ENCODE data around the gene BDNF. TPM values are rescaled to one million over a fixed set of nuclear protein-coding genes. Genes with fewer than 3 reads are reported as not detected.

BDNF gene
- total RNA-seq, 1 donor from 2014 or later: 1.6 TPM

DNA sequence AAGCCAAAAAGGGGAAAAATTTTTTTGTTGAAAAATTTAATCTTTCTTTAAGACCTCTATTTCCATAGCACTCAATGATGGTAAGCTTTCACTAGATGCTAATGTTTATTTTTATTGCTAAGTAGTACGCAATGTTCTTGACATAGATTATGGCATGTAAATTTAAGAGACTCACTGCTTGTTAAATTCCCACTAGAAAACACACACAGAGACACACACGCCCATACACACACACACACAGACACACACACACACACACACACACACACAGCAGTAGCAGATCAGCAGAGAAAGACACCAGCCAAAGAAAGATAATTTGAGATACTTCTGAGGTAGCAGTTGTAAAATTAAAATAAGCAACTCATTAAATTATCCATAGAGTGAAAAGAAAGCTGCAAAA, 16.0 kb upstream of the BDNF start:
- H3K4me1 ChIP-seq: peaks cover 6% of the 10 kb centered on the region
- H4K20me1 ChIP-seq (ENCODE audit: low read depth): peaks cover 14% of the 10 kb centered on the region
- no peak overlapping the region for H3K27ac ChIP-seq
- H3K9ac ChIP-seq: no peak overlapping the region
- Mint-ChIP-seq H3K36me3 (no peaks in the 10 kb centered on the region), H3K27me3 (ENCODE audit: insufficient read depth, low read depth) (peaks cover 19% of the 10 kb centered on the region), H3K4me3 (no peak overlapping the region), H3K9me3 (no peaks in the 10 kb centered on the region), H3K27ac (no peak overlapping the region), H3K4me1 (peaks cover 23% of the 10 kb centered on the region)
- TF ChIP-seq EZH2 (IDR thresholded peaks at IDR 0.05) (no peak), EZH2phosphoT487 (IDR thresholded peaks at IDR 0.05) (no peak)
- TF ChIP-seq, protein P1, sequence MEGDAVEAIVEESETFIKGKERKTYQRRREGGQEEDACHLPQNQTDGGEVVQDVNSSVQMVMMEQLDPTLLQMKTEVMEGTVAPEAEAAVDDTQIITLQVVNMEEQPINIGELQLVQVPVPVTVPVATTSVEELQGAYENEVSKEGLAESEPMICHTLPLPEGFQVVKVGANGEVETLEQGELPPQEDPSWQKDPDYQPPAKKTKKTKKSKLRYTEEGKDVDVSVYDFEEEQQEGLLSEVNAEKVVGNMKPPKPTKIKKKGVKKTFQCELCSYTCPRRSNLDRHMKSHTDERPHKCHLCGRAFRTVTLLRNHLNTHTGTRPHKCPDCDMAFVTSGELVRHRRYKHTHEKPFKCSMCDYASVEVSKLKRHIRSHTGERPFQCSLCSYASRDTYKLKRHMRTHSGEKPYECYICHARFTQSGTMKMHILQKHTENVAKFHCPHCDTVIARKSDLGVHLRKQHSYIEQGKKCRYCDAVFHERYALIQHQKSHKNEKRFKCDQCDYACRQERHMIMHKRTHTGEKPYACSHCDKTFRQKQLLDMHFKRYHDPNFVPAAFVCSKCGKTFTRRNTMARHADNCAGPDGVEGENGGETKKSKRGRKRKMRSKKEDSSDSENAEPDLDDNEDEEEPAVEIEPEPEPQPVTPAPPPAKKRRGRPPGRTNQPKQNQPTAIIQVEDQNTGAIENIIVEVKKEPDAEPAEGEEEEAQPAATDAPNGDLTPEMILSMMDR (IDR thresholded peaks at IDR 0.05): no peak
- H3K79me2 ChIP-seq (ENCODE audit: low read depth): no peaks in the 10 kb centered on the region
- no peak overlapping the region for H2AFZ ChIP-seq (replicated peaks)
- peaks cover 20% of the 10 kb centered on the region for H3K27me3 ChIP-seq
- peaks cover 36% of the 10 kb centered on the region for H3F3A ChIP-seq (ENCODE audit: low read depth)
- no peak for DNase-seq (ENCODE audit: low spot score)
- no peaks in the 10 kb centered on the region for H3K36me3 ChIP-seq
- no peaks in the 10 kb centered on the region for H3K9me3 ChIP-seq (ENCODE audit: low read depth)
- H3K4me3 ChIP-seq: no peak overlapping the region
- no peak overlapping the region for H3K4me2 ChIP-seq

DNA sequence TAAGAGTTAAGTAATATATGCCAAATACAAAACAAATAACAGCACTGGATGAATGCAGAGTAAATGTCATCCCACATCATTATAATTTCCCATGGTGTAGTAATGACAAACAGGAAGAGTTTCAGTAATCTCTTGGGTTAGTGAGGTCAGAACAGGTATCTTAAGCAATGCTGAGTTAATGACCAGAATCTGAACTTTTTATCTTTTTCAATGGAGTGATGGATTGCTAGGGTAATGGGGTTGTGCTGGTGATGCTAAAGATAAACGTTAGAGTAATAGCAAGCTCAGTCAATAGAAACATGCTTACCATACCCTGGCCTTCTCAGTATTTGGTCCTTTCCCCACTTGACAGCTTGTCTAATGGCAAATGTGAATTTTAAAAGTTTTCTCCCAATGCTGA, 11.5 kb upstream of the BDNF start:
- Mint-ChIP-seq H3K4me1 (no peaks in the 10 kb centered on the region), H3K36me3 (no peaks in the 10 kb centered on the region), H3K27me3 (ENCODE audit: insufficient read depth, low read depth) (no peaks in the 10 kb centered on the region), H3K27ac (no peak overlapping the region), H3K4me3 (no peak overlapping the region), H3K9me3 (no peaks in the 10 kb centered on the region)
- Histone ChIP-seq H3K9ac (no peak overlapping the region), H3K36me3 (no peaks in the 10 kb centered on the region), H3K4me1 (no peaks in the 10 kb centered on the region), H4K20me1 (ENCODE audit: low read depth) (no peaks in the 10 kb centered on the region), H3F3A (ENCODE audit: low read depth) (no peaks in the 10 kb centered on the region), H3K4me3 (no peak overlapping the region), H3K79me2 (ENCODE audit: low read depth) (no peaks in the 10 kb centered on the region), H3K27me3 (no peaks in the 10 kb centered on the region), H2AFZ (replicated peaks) (no peak overlapping the region), H3K4me2 (no peak overlapping the region), H3K9me3 (ENCODE audit: low read depth) (no peaks in the 10 kb centered on the region), H3K27ac (no peak overlapping the region)
- TF ChIP-seq EZH2 (IDR thresholded peaks at IDR 0.05): no peak
- TF ChIP-seq, protein P1 (IDR thresholded peaks at IDR 0.05): no peak
- TF ChIP-seq EZH2phosphoT487 (IDR thresholded peaks at IDR 0.05): no peak
- DNase-seq (ENCODE audit: low spot score): no peak

DNA sequence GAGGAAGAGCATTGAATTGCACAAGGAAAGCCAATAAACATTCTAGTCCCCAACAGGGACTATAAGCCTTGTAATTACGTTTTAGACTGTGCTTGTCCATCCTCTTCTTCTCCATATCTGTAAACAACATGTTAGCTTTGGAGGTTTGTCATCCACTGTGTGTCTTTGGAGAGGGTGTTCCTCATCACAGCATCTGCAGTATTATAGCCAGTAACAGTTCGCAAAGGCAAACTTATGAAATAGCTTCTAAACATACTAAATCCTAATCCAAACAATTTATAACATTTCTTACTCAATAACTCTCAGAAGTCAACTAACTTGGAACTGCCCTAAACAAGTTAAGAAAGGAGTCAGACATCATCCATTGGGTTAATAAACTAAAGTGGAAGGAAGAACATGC, 10.3 kb upstream of the BDNF start:
- Histone ChIP-seq H3K4me1 (no peaks in the 10 kb centered on the region), H3K27me3 (no peaks in the 10 kb centered on the region), H3K27ac (no peak overlapping the region), H3K9ac (no peak overlapping the region), H4K20me1 (ENCODE audit: low read depth) (no peaks in the 10 kb centered on the region), H3K36me3 (no peaks in the 10 kb centered on the region), H3F3A (ENCODE audit: low read depth) (no peaks in the 10 kb centered on the region), H2AFZ (replicated peaks) (no peak overlapping the region), H3K9me3 (ENCODE audit: low read depth) (no peaks in the 10 kb centered on the region), H3K79me2 (ENCODE audit: low read depth) (no peaks in the 10 kb centered on the region), H3K4me3 (no peak overlapping the region), H3K4me2 (no peak overlapping the region)
- H3K4me3 Mint-ChIP-seq: no peak overlapping the region
- no peaks in the 10 kb centered on the region for H3K27me3 Mint-ChIP-seq (ENCODE audit: insufficient read depth, low read depth)
- no peaks in the 10 kb centered on the region for H3K9me3 Mint-ChIP-seq
- H3K4me1 Mint-ChIP-seq: no peaks in the 10 kb centered on the region
- DNase-seq (ENCODE audit: low spot score): no peak
- H3K36me3 Mint-ChIP-seq: no peaks in the 10 kb centered on the region
- TF ChIP-seq EZH2 (IDR thresholded peaks at IDR 0.05) (no peak), EZH2phosphoT487 (IDR thresholded peaks at IDR 0.05) (no peak)
- TF ChIP-seq, protein P1 (IDR thresholded peaks at IDR 0.05): no peak
- H3K27ac Mint-ChIP-seq: no peak overlapping the region

All from neural progenitor cell (in vitro differentiated cells).